IMR-90 (cell line): ENCODE data around the gene GMFB. TPM values are rescaled to one million over a fixed set of nuclear protein-coding genes. Genes with fewer than 3 reads are reported as not detected.

ENCODE experiments used
- ATAC-seq: fragments of 200-7000 bp; cut with Tn5 transposase; 2 replicates; pipeline ENCODE4 v1.9.1; 2020; ENCODE audit warnings: low read depth, mild to moderate bottlenecking, moderate library complexity
- BruUV-seq: library from RNA; stranded (reverse); fragments of 400-500 nt; replicated peaks from 2 replicates; lab custom pipeline; 2021; lab: Mats Ljungman, UMichigan
- CTCF ChIA-PET: fragments of 300-600 bp; formaldehyde crosslinking; extraction: SDS; loops from one replicate; lab custom pipeline; 2021; ENCODE audit warnings: antibody characterized with exemption; lab: Yijun Ruan, JAX
- POLR2A ChIA-PET: fragments of 300-600 bp; sonication (Branson Sonifier 250); formaldehyde crosslinking; loops from one replicate; lab custom pipeline; 2022; ENCODE audit warnings: antibody characterized with exemption; ENCODE audit not compliant: unreplicated experiment; lab: Charles Lee
- DNase-seq: peaks from one replicate; pipeline ENCODE4 v3.0.0; 2013
- H2AFZ ChIP-seq: replicated peaks from 2 replicates; pipeline ENCODE3; 2013; ENCODE audit warnings: low read length, mild to moderate bottlenecking; ENCODE audit not compliant: poor library complexity
- H2AK5ac ChIP-seq: 2 replicates; pipeline ENCODE4 v1.6.1; 2013; ENCODE audit warnings: low read depth, low read length, inconsistent platforms
- H2AK9ac ChIP-seq: replicated peaks from 2 replicates; pipeline ENCODE3; 2013; ENCODE audit warnings: mild to moderate bottlenecking, low read depth, low read length, moderate library complexity; ENCODE audit not compliant: poor library complexity
- H2BK120ac ChIP-seq: 2 replicates; pipeline ENCODE4 v1.6.1; 2013; ENCODE audit warnings: low read depth, low read length, inconsistent platforms
- H2BK15ac ChIP-seq: 3 replicates; pipeline ENCODE4 v1.6.1; 2013; ENCODE audit warnings: low read depth, low read length, inconsistent platforms
- H2BK20ac ChIP-seq: 2 replicates; pipeline ENCODE4 v1.6.1; 2013; ENCODE audit warnings: low read depth, mild to moderate bottlenecking, inconsistent platforms, low read length, moderate library complexity
- H2BK5ac ChIP-seq: 2 replicates; pipeline ENCODE4 v1.6.1; 2013; ENCODE audit warnings: mild to moderate bottlenecking, low read depth, low read length, inconsistent platforms; ENCODE audit not compliant: poor library complexity, severe bottlenecking
- H3K14ac ChIP-seq: replicated peaks from 2 replicates; pipeline ENCODE4 v1.6.1; 2013; ENCODE audit warnings: low read depth, low read length, inconsistent platforms
- H3K18ac ChIP-seq: 2 replicates; pipeline ENCODE4 v1.6.1; 2013; ENCODE audit warnings: low read depth, low read length, control low read depth
- H3K23ac ChIP-seq: 2 replicates; pipeline ENCODE4 v1.6.1; 2013; ENCODE audit warnings: low read depth, low read length, inconsistent platforms
- H3K27ac ChIP-seq: 2 replicates; pipeline ENCODE4 v1.5.1; 2013; ENCODE audit warnings: mild to moderate bottlenecking, control low read depth, low read length; ENCODE audit not compliant: insufficient read depth
- H3K27me3 ChIP-seq: 2 replicates; pipeline ENCODE4 v1.6.1; 2013; ENCODE audit warnings: low read length; ENCODE audit not compliant: control insufficient read depth, insufficient read depth
- H3K36me3 ChIP-seq: 2 replicates; pipeline ENCODE4 v1.6.1; 2013; ENCODE audit warnings: low read length, mixed read lengths; ENCODE audit not compliant: control insufficient read depth, insufficient read depth
- H3K4ac ChIP-seq: 2 replicates; pipeline ENCODE4 v1.6.1; 2013; ENCODE audit warnings: low read depth, low read length, inconsistent platforms
- H3K4me1 ChIP-seq: 2 replicates; pipeline ENCODE4 v1.6.1; 2013; ENCODE audit warnings: low read length, mixed read lengths; ENCODE audit not compliant: control insufficient read depth, insufficient read depth
- H3K4me2 ChIP-seq: 2 replicates; pipeline ENCODE4 v1.6.1; 2013; ENCODE audit warnings: low read depth, mild to moderate bottlenecking, control low read depth, low read length, moderate library complexity
- H3K4me3 ChIP-seq: 2 replicates; pipeline ENCODE4 v1.5.1; 2013; ENCODE audit warnings: low read depth, mild to moderate bottlenecking, control low read depth, low read length, moderate library complexity; ENCODE audit not compliant: insufficient read depth
- H3K56ac ChIP-seq: 2 replicates; pipeline ENCODE4 v1.6.1; 2013; ENCODE audit warnings: low read length, inconsistent platforms; ENCODE audit not compliant: insufficient read depth; ENCODE audit errors: extremely low read depth
- H3K79me1 ChIP-seq, 2 experiments: 2 replicates each; pipeline ENCODE4 v1.6.1; 2013; ENCODE audit warnings: low read length in 2 of 2, inconsistent platforms in 1 of 2, low read depth in 1 of 2
- H3K9ac ChIP-seq: 2 replicates; pipeline ENCODE4 v1.6.1; 2013; ENCODE audit warnings: low read depth, low read length, control low read depth
- H3K9me1 ChIP-seq: 2 replicates; pipeline ENCODE4 v1.6.1; 2013; ENCODE audit warnings: low read length, inconsistent platforms; ENCODE audit not compliant: insufficient read depth
- H3K9me3 ChIP-seq: 2 replicates; pipeline ENCODE4 v1.6.1; 2013; ENCODE audit warnings: low read length; ENCODE audit not compliant: control insufficient read depth, insufficient read depth
- H4K20me1 ChIP-seq: 2 replicates; pipeline ENCODE4 v1.6.1; 2013; ENCODE audit warnings: low read length, inconsistent platforms; ENCODE audit not compliant: insufficient read depth
- H4K5ac ChIP-seq: 2 replicates; pipeline ENCODE4 v1.6.1; 2013; ENCODE audit warnings: mild to moderate bottlenecking, low read depth, low read length, control low read depth
- H4K8ac ChIP-seq, 2 experiments: 2 replicates each; pipeline ENCODE4 v1.6.1; 2013; ENCODE audit warnings: low read depth in 2 of 2, low read length in 2 of 2, control low read depth in 1 of 2, inconsistent platforms in 1 of 2
- H4K91ac ChIP-seq: 2 replicates; pipeline ENCODE4 v1.6.1; 2013; ENCODE audit warnings: low read depth, low read length, inconsistent platforms; ENCODE audit not compliant: insufficient read depth
- FOS ChIP-seq: fragments of 150-350 bp; IDR thresholded peaks from 2 replicates; pipeline ENCODE4 v1.6.1; 2016; ENCODE audit warnings: low read depth, low read length
- WGBS, 2 experiments: methylation state at CpG; one replicate each; pipeline versions ENCODE4 v1.1.5 to v1.1.7; 2013; ENCODE audit warnings: missing lambda C conversion rate in 2 of 2; ENCODE audit not compliant: insufficient read length in 1 of 2; ENCODE audit errors: extremely low coverage in 2 of 2; 5-methylcytosine and 5-hydroxymethylcytosine counted together
- dilution Hi-C: fragments of 300-500 bp; cut with HindIII; formaldehyde crosslinking; loops from one replicate; pipeline ENCODE4 v1.14.3; 2018; ENCODE audit warnings: low sequenced_read_pairs; ENCODE audit not compliant: unreplicated experiment
- in situ Hi-C: fragments of 300-500 bp; cut with MboI; formaldehyde crosslinking; loops from 3 replicates; pipeline ENCODE4 v1.14.3; 2019; ENCODE audit warnings: low sequenced_read_pairs, inconsistent platforms, mixed read lengths
- intact Hi-C: fragments of 100-400 bp; cut with micrococcal nuclease; formaldehyde crosslinking; loops from 2 replicates; pipeline ENCODE4 v1.10.0; 2022
- polyA plus RNA-seq, 3 experiments: library from polyadenylated mRNA; depleted of rRNA; stranded (reverse); fragments of >200 nt; gene quantifications; 2 replicates each; pipeline ENCODE4 v1.2.3, GENCODE V29; 2012; ENCODE audit warnings: low replicate concordance in 1 of 3
- total RNA-seq: library from RNA; depleted of rRNA; stranded (reverse); fragments of >200 nt; gene quantifications from 2 replicates; pipeline ENCODE4 v1.2.3, GENCODE V29; 2012

GMFB gene
- total and polyA plus RNA-seq, 2 of the 4 experiments (the other 2 are of a cell fraction) = 22.4 to 59.1 TPM

GRCh38 chr14:54425537-54426274, 63.1 kb downstream of the GMFB start:
- Histone ChIP-seq H3K4me3 (no peak overlapping the region), H3K27me3 (no peaks in the 10 kb centered on the region), H3K27ac (no peak overlapping the region), H3K14ac (no peak overlapping the region), H2BK120ac (no peak overlapping the region), H3K4me1 (no peaks in the 10 kb centered on the region), H2BK20ac (no peak overlapping the region), H2BK15ac (no peak overlapping the region), H3K56ac (no peak overlapping the region), H4K5ac (no peak overlapping the region), H3K9ac (no peak overlapping the region), H3K9me3 (no peaks in the 10 kb centered on the region), H2AK9ac (no peak overlapping the region), H3K23ac (no peak overlapping the region), H4K20me1 (peaks cover 3% of the 10 kb centered on the region; the same call in 1 of the 2 replicates), H3K36me3 (peaks cover 17% of the 10 kb centered on the region), H3K18ac (no peak overlapping the region), H2BK5ac (no peak overlapping the region), H4K8ac (no peak overlapping the region), H3K4ac (no peak overlapping the region), H3K9me1 (no peaks in the 10 kb centered on the region; the same call in 1 of the 2 replicates), H4K91ac (no peak overlapping the region), H3K79me1 (peaks cover 26 to 28% of the 10 kb centered on the region in 2 experiments), H3K4me2 (no peak overlapping the region), H2AK5ac (no peak overlapping the region), H2AFZ (no peak overlapping the region)
- CTCF ChIA-PET = no interaction called here
- dilution Hi-C loops (no loop called here), in situ Hi-C loops (no loop called here), intact Hi-C loops (no loop called here)
- TF ChIP-seq FOS = no peak
- BruUV-seq = no TSS peak
- POLR2A ChIA-PET = no interaction called here
- no peak for ATAC-seq
- no peak for DNase-seq
- no CpG with 5 or more reads among the region's 3 CpGs for WGBS, 2 experiments
